GM10248 (cell line): ENCODE data around the gene MRNIP.

Source experiments
- CTCF ChIA-PET: fragments of 300-600 bp; sonication (Branson Sonifier 250); formaldehyde crosslinking; extraction: SDS; loops from one replicate; lab custom pipeline; 2021; ENCODE audit warnings: antibody characterized with exemption; lab: Yijun Ruan, JAX
- POLR2A ChIA-PET: fragments of 350-650 bp; sonication (Branson Sonifier 250); formaldehyde crosslinking; extraction: SDS; loops from one replicate; lab custom pipeline; 2020; ENCODE audit warnings: antibody characterized with exemption; lab: Yijun Ruan, JAX
- DNase-seq: peaks from one replicate; pipeline ENCODE4 v3.0.0; 2012; ENCODE audit errors: extremely low spot score
- CTCF ChIP-seq: IDR thresholded peaks from 2 replicates; pipeline ENCODE4 v1.5.1; 2012; ENCODE audit warnings: mild to moderate bottlenecking, low read depth; ENCODE audit errors: extremely low read depth, missing control alignments, control extremely low read depth

MRNIP gene

GRCh38 chr5:179817890-179818745 is 40.5 kb downstream of the MRNIP start:
- ChIA-PET CTCF (interaction anchor here (1.3 to 1.7 kb wide), 4 partner anchors 16 to 56 kb away, joined by 3 to 7 read pairs (median 4); no protein-coding TSS in a partner anchor), POLR2A (interaction anchor here (0.7 kb wide), 1 partner anchor 68 kb away, joined by 3 read pairs; no protein-coding TSS in a partner anchor)
- no peak for DNase-seq
- TF ChIP-seq CTCF, result no peak

GRCh38 chr5:179817470-179817840 is 41.2 kb downstream of the MRNIP start:
- TF ChIP-seq CTCF, result no peak
- ChIA-PET POLR2A (interaction anchor here (0.7 kb wide), 1 partner anchor 67 kb away, joined by 3 read pairs; no protein-coding TSS in a partner anchor), CTCF (interaction anchor here (1.4 to 1.7 kb wide), 3 partner anchors 15 to 22 kb away, joined by 3 to 7 read pairs (median 4); no protein-coding TSS in a partner anchor)
- no peak for DNase-seq

GRCh38 chr5:179816796-179817469 is 41.7 kb downstream of the MRNIP start:
- peak; percentile 44 for DNase-seq
- ChIA-PET CTCF (interaction anchor here (1.4 kb wide), 1 partner anchor 15 kb away, joined by 7 read pairs; no protein-coding TSS in a partner anchor), POLR2A (no interaction called here)
- peak; percentile 33 for TF ChIP-seq CTCF

- POLR2A ChIA-PET, result no interaction called here
- no peak for TF ChIP-seq CTCF
- DNase-seq, result no peak
- CTCF ChIA-PET, result interaction anchor here (0.7 kb wide), 1 partner anchor 14 kb away, joined by 3 read pairs; no protein-coding TSS in a partner anchor
Measured at GRCh38 chr5:179816401-179816795, 42.2 kb downstream of the MRNIP start.

- DNase-seq, result no peak
- no peak for TF ChIP-seq CTCF
- ChIA-PET POLR2A (no interaction called here), CTCF (interaction anchor here (0.7 to 1.7 kb wide), 2 partner anchors 13 to 14 kb away, joined by 3 to 4 read pairs; no protein-coding TSS in a partner anchor)
Measured at GRCh38 chr5:179815491-179816249, 42.9 kb downstream of the MRNIP start.
